ENCODE measurements around the gene PRSS53.
"Not testable (repeated sequence)": the region's sequence is repeated elsewhere in the genome, so short reads cannot be mapped to it uniquely, and the experiment has no call there.

The PRSS53 gene

GRCh38 chr16:31106509-31107464 lies 18.0 kb upstream of the PRSS53 start:
- H3K27ac ChIP-seq = no peak overlapping the region
- no peak for TF ChIP-seq CTCF (IDR thresholded peaks at IDR 0.05)
- no peak overlapping the region for H3K4me3 ChIP-seq
- DNase-seq (ENCODE audit: low spot score) = no peak

GRCh38 chr16:31105677-31106213 lies 17.0 kb upstream of the PRSS53 start:
- peak; percentile 70 for TF ChIP-seq CTCF (IDR thresholded peaks at IDR 0.05)
- Histone ChIP-seq H3K27ac (peak overlapping the region in 1 of 2 donors; percentile 65), H3K4me3 (peak overlapping the region; percentile 62)
- no peak for DNase-seq (ENCODE audit: low spot score)

- not testable (repeated sequence) for DNase-seq (ENCODE audit: low spot score); H3K27ac ChIP-seq; H3K4me3 ChIP-seq
Observed at GRCh38 chr16:31100876-31101641, 12.3 kb upstream of the PRSS53 start.

GRCh38 chr16:31099860-31100638 lies 11.3 kb upstream of the PRSS53 start:
- DNase-seq (ENCODE audit: low spot score) = no peak
- no peak for TF ChIP-seq CTCF (IDR thresholded peaks at IDR 0.05)
- no peak overlapping the region for H3K4me3 ChIP-seq
- H3K27ac ChIP-seq = no peak overlapping the region

GRCh38 chr16:31094424-31095120 lies 5.8 kb upstream of the PRSS53 start, which contains the start of gene VKORC1:
Gene VKORC1 (minus strand): TSS chr16:31094797. CDS start chr16:31094729, 68 bp downstream.
- DNase-seq (ENCODE audit: low spot score) = peak; percentile 98
- peak within 1 kb of the TSS; percentile 77 to 94 for H3K27ac ChIP-seq
- H3K4me3 ChIP-seq = peak within 1 kb of the TSS; percentile 93
- no peak for TF ChIP-seq CTCF (IDR thresholded peaks at IDR 0.05)

- no peak for DNase-seq (ENCODE audit: low spot score)
- H3K27ac ChIP-seq = peak overlapping the region; percentile 77 to 94
- peak overlapping the region; percentile 93 for H3K4me3 ChIP-seq
Observed at GRCh38 chr16:31094088-31094423, 5.3 kb upstream of the PRSS53 start.

More at GRCh38 chr16:31094088-31094423, 5.3 kb upstream of the PRSS53 start:
- no peak for TF ChIP-seq CTCF (IDR thresholded peaks at IDR 0.05)
